ENCODE measurements around the gene SLC44A4.

Gene SLC44A4

GRCh38 chr6:31900917-31901414 lies 22.2 kb upstream of the SLC44A4 start:
- DNase-seq: peak; percentile 39

- DNase-seq: no peak
Observed at GRCh38 chr6:31899882-31900722, 21.3 kb upstream of the SLC44A4 start.

DNA sequence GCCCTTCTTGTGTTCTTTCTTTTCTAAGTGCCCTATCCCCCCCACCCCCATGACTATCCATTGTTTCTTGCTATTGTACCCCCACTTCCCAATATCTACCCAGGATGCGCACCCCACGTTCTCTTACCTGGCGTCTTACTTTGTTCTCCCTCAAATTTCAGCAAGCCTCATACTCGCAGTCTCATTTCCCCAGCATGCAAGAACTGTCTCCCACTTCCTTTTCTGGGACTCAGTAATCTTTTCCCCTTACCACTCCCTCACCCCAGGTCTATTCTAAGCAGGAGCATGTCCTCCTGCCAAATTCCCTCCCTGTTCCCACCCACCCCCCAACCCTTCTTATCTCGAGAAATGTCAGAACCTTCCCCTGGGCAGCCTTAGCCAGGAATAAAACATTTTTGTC lies 20.4 kb upstream of the SLC44A4 start:
- no peak for DNase-seq

GRCh38 chr6:31898383-31899011 lies 19.7 kb upstream of the SLC44A4 start:
- peak; percentile 77 for DNase-seq

GRCh38 chr6:31897612-31898382 lies 19.0 kb upstream of the SLC44A4 start, which contains the start of gene EHMT2:
Gene EHMT2, minus strand, starts transcription at chr6:31897698. Its CDS starts 21 bp downstream, at chr6:31897677.
- DNase-seq: peak; percentile 95

GRCh38 chr6:31896856-31897611 lies 18.2 kb upstream of the SLC44A4 start:
- DNase-seq: no peak

- no peak for DNase-seq
Observed at GRCh38 chr6:31896493-31896855, 17.7 kb upstream of the SLC44A4 start.

DNA sequence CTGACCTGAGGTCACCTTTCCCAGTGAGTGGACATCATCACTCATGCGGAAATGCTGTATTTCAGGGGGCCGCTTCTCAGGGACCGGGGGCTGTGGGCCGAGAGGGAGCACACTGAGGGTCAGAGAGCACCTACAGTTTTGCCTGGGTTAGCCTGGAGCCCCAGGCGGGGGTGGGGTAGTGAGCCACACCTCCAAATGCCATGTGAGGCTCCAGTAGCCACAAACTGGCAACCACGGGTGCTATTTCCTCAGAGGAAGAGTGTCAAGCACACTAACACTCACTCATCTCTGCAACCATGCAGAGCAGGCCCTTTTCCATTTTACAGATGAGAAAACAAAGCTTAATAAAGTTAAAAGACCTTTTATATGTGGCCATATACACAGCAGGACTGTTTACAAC lies 14.0 kb upstream of the SLC44A4 start:
- no peak for DNase-seq

- DNase-seq: no peak
Observed at GRCh38 chr6:31889331-31889972, 10.7 kb upstream of the SLC44A4 start.

DNA sequence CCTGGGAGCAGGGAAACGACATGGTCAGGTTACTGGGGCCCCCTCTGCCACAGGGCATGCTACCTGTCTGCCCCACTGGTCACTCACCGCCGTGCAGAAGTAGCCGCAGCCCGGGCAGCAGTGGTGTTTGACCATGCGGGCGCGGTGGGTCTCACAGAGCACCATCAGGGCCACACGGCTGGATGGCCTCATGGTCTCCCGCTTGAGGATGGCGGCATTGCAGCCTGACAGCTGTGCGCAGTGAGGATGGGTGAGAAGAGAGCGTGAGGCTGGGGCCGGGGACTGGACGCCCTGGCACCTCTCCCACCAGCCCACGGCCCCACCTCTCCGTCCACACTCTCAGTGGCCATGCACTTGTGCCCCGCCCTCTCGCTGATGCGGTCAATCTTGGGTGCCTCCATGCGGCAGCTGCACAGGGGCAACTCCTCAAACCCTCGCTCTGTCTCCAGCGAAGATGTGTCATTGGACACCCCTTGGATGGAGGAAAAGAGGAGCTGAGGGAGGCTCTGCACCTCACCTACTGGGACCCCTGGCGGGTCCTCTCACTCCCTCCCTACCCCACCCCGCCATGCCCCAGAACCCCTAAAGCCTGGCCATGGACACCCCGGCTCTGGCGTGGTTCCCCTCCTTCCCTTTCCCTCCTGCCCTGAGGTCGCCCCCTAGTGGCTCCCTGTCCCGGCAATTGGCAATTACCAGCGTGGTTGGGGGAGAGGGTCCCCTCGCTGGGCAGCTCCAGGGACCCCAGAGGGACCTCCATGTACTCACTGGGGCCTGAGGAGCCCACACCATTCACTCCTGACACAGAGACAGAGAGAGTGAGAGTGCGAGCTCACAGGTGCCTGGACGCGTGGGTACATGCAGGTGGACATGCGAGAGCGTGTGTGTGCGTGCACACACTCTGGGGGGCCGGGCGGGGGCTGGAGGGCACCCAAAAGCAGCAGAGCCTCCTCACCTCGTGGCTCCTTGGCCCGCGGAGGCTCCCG lies 9.8 kb upstream of the SLC44A4 start:
- peak; percentile 50 for DNase-seq

GRCh38 chr6:31887173-31888007 lies 8.6 kb upstream of the SLC44A4 start:
- no peak for DNase-seq

DNA sequence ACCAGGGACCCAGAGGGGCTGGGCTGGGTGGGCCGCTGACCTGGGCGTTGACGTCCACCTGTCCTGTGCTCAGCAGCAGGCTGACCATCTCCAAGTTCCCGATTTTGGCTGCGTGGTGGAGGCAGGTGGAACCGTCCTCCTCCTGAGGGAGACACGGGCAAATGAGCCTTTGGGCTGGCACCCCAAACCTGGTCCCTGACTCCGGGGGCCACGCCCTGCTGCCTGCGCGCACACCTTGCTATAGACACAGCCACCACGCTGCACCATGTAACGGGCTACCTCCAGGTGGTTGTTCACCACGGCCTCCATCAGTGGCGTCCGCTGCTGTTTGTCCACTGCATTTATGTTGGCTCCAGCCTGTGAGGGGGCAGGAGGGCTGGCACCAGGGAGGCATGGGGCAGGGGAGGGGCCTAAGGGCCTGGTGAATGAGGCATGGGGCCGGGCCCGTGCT lies 7.8 kb upstream of the SLC44A4 start:
- DNase-seq: no peak

DNA sequence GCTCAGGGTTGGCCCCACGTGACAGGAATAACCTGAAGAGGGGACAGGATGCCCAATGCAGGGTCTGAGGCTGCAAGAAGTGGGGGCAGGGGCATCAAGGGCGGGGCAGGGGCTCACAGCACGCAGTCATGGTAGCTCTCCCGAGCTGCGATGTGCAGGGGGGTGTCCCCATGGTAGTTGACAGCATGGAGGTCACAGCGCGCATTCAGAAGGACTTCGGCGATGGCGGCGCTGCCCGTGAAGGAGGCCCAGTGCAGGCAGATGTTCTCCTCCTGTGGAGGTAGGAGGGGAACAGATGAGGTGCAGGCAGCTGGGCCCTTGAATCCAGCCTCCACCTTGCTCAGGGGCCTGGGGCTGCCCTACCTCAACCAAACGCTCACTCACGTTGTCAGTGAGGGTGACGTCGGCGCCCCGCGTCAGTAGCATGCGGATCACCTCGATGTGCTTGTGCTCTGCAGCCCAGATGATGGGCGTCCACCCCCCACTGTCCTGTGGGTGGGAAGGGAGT lies 5.8 kb upstream of the SLC44A4 start:
- no peak for DNase-seq

GRCh38 chr6:31883676-31884075 lies 4.9 kb upstream of the SLC44A4 start:
- DNase-seq: no peak

DNA sequence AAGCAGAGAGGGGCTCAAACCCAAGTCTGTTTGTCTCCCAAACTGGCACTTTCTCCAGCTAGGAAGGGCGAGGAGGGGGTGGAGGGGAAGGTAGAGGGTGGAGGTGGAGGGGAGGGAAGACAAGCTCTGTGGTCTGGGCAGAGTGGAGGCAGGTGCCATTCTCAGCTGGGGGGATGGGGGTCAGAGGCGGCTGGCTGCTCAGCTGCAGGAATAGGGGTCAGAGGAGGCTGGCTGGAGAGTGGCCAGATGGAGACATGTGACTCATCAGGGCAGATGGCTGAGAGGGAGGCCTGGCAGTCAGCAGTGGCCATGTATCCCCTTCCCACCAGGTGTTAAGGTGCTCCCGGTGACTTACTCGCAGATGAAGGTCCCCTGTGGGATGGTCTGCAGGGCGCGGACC lies 3.5 kb upstream of the SLC44A4 start:
- no peak for DNase-seq

GRCh38 chr6:31881136-31881859 lies 2.5 kb upstream of the SLC44A4 start:
- DNase-seq: no peak

GRCh38 chr6:31880616-31881015 lies 1.8 kb upstream of the SLC44A4 start:
- DNase-seq: no peak

GRCh38 chr6:31879901-31880300 lies 1.1 kb upstream of the SLC44A4 start:
- DNase-seq: no peak

- DNase-seq: no peak
Observed at GRCh38 chr6:31879143-31879542, 346 bp upstream of the SLC44A4 start.
